GM10266 (cell line): Measurements from ENCODE around the gene STK24.

Source experiments
- DNase-seq: peaks from one replicate; pipeline ENCODE4 v3.0.0; 2012; ENCODE audit errors: extremely low spot score
- TF ChIP-seq, protein P1 (sequence below): IDR thresholded peaks from 2 replicates; pipeline ENCODE4 v1.5.1; 2012; ENCODE audit warnings: mild to moderate bottlenecking, low read depth; ENCODE audit not compliant: control insufficient read depth, insufficient read depth; ENCODE audit errors: missing control alignments

Gene STK24

DNA sequence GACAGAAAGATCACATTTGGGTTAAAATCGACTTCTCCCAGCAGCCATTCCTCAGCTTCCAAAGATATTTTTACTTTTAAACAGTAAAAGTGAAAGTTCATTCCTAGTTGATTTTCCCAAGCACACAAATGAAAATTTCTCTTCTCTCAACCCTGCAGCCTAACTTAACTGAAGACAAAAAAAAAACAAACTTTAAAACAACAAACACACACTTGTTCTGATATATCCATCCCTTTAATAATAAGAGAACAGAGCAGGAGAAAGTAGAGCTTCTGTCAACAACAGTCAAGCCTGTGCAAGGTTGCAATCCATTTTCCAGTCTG is 72.9 kb downstream of the STK24 start:
- DNase-seq, result no peak
- TF ChIP-seq, protein P1, sequence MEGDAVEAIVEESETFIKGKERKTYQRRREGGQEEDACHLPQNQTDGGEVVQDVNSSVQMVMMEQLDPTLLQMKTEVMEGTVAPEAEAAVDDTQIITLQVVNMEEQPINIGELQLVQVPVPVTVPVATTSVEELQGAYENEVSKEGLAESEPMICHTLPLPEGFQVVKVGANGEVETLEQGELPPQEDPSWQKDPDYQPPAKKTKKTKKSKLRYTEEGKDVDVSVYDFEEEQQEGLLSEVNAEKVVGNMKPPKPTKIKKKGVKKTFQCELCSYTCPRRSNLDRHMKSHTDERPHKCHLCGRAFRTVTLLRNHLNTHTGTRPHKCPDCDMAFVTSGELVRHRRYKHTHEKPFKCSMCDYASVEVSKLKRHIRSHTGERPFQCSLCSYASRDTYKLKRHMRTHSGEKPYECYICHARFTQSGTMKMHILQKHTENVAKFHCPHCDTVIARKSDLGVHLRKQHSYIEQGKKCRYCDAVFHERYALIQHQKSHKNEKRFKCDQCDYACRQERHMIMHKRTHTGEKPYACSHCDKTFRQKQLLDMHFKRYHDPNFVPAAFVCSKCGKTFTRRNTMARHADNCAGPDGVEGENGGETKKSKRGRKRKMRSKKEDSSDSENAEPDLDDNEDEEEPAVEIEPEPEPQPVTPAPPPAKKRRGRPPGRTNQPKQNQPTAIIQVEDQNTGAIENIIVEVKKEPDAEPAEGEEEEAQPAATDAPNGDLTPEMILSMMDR, result no peak

DNA sequence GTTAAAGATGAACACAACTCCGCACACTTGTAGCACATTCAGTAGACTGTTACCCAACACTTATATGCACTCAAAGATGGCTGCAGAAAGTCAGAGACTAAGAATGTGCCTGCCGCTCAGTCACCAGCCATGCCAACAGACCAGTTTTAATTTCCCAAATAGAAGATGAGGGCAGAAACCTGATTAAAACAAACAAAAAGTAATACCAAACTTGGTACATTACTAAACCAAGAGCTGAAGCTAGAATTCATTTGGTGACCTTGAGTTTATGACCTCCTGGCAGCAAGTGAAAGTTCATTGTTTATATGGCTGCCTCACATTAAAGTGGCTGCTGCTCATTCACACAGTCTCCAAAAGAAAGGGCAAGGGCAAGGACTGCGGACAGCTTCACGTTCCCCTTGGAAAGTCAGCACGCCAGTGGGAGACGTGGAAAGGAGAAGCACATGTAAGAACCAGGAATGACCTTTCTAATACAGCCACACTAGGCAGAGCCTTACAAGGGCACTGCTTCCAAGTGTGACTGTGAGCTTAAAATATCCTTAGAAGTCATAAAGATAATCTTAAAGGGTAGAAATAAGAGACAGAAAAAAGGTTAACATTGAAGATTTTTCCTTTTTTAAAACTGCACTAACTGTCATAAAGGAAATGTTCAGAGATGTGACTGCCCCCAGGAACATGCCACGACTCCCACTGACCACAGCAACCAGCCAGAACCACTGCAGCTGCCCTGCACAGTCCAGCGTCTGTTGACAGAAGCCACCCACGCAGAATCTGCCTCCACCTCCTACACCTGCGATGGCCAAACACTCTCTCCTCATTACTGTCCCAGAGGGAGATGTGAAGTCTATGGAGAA is 73.5 kb downstream of the STK24 start:
- TF ChIP-seq, protein P1, result no peak
- no peak for DNase-seq

GRCh38 chr13:98500963-98501421 is 75.9 kb downstream of the STK24 start:
- TF ChIP-seq, protein P1, result no peak
- peak; percentile 61 for DNase-seq

- TF ChIP-seq, protein P1, result no peak
- DNase-seq, result no peak
Observed at GRCh38 chr13:98496966-98497365, 79.9 kb downstream of the STK24 start.

DNA sequence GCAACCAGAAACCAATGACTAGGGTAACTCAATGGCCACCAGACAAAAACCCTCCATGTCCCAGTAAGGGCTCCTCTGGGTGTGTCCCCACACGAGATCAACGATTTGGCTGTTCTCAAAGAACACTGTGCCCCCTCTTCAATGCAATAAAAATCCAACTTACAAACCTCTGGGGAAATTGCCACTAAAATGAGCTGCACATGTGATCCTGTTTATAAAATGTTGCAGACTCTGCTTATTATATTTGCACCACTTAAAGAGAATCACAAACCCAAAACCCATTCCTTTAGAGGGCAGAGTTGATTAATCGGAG is 80.5 kb downstream of the STK24 start:
- TF ChIP-seq, protein P1, result no peak
- no peak for DNase-seq

- TF ChIP-seq, protein P1, result no peak
- DNase-seq, result no peak
Observed at GRCh38 chr13:98495627-98496478, 81.1 kb downstream of the STK24 start.

- TF ChIP-seq, protein P1, result no peak
- no peak for DNase-seq
Observed at GRCh38 chr13:98494769-98495168, 82.1 kb downstream of the STK24 start.
